Stomach (tissue), 4 donors: Measurements from ENCODE around the gene PLEKHG4.

Experiments used
- POLR2A ChIP-seq, 4 donors: fragments of 450-650 bp; IDR thresholded peaks; one replicate each; pipeline ENCODE4 v1.6.1; 2016; ENCODE audit warnings: antibody characterized with exemption in 4 of 4, control low read depth in 2 of 4, mild to moderate bottlenecking in 1 of 4, moderate library complexity in 1 of 4
- POLR2AphosphoS5 ChIP-seq, 3 donors: sonication (generic); formaldehyde crosslinking; IDR thresholded peaks; one replicate each; pipeline ENCODE4 v1.6.1; 2016; ENCODE audit warnings: antibody characterized with exemption in 3 of 3
- TF ChIP-seq, protein P1 (sequence below), 7 experiments: fragments of 450-650 bp in 4 of 7; fragments of 200-600 bp in 3 of 7; sonication (generic) in 3 of 7; IDR thresholded peaks; one replicate each; pipeline ENCODE4 v1.5.1; 2016 to 2019; ENCODE audit warnings: antibody characterized with exemption in 7 of 7, control low read depth in 2 of 7, mild to moderate bottlenecking in 1 of 7

DNA sequence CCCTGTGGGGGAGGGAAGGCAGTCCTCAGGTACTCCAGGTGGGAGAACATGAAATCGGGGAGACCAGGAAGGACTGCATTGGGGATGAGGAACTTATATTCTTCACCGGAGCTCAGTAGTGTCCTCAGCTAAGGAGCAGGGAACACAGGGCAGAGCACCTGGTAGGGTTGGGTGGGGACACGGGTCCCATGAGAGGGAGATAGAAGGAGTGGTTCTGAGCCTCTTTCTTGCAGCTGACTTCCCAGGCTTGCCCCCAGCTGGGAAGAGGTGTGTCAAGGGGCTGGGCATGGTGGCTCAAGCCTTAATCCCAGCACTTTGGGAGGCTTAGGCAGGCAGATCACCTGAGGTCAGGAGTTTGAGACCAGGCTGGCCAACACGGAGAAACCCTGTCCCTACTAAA is 34.1 kb upstream of the PLEKHG4 start:
- no peak for TF ChIP-seq POLR2A (IDR thresholded peaks at IDR 0.05)
- no peak for TF ChIP-seq POLR2AphosphoS5 (IDR thresholded peaks at IDR 0.05)
- TF ChIP-seq, protein P1, sequence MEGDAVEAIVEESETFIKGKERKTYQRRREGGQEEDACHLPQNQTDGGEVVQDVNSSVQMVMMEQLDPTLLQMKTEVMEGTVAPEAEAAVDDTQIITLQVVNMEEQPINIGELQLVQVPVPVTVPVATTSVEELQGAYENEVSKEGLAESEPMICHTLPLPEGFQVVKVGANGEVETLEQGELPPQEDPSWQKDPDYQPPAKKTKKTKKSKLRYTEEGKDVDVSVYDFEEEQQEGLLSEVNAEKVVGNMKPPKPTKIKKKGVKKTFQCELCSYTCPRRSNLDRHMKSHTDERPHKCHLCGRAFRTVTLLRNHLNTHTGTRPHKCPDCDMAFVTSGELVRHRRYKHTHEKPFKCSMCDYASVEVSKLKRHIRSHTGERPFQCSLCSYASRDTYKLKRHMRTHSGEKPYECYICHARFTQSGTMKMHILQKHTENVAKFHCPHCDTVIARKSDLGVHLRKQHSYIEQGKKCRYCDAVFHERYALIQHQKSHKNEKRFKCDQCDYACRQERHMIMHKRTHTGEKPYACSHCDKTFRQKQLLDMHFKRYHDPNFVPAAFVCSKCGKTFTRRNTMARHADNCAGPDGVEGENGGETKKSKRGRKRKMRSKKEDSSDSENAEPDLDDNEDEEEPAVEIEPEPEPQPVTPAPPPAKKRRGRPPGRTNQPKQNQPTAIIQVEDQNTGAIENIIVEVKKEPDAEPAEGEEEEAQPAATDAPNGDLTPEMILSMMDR (IDR thresholded peaks at IDR 0.05), result no peak
